ENCODE results near the gene MFAP3L.

Gene MFAP3L

DNA sequence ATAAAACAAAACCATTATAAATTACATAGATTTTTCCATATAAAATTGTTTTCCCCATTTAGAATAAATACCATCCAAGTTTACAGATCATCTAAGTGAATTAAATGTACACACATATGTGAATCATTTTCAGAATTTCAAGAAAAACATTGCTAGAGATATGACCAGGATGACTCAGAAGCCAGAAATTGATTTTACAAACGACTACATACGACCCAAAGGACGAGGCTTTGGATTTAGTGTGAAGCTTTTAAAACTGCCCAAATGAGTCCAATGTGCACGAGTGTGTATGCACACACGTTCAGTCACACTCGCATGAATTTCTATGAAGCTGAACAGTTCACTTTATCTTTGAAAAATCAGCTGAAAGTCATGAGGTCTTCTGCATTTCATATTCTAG is 37.9 kb downstream of the MFAP3L start:
- no peaks in the 10 kb centered on the region for H3K36me3 ChIP-seq
- H3K9ac ChIP-seq = no peak overlapping the region
- H3K9me3 ChIP-seq = no peaks in the 10 kb centered on the region
- H3K4me1 ChIP-seq = no peaks in the 10 kb centered on the region
- H3K4me2 ChIP-seq = no peak overlapping the region
- H3K27me3 ChIP-seq = no peaks in the 10 kb centered on the region
- no peak overlapping the region for H3K27ac ChIP-seq
- H4K20me1 ChIP-seq = no peaks in the 10 kb centered on the region
- no peak overlapping the region for H3K4me3 ChIP-seq
- TF ChIP-seq Cebpa-rat (IDR thresholded peaks at IDR 0.05) = no peak

DNA sequence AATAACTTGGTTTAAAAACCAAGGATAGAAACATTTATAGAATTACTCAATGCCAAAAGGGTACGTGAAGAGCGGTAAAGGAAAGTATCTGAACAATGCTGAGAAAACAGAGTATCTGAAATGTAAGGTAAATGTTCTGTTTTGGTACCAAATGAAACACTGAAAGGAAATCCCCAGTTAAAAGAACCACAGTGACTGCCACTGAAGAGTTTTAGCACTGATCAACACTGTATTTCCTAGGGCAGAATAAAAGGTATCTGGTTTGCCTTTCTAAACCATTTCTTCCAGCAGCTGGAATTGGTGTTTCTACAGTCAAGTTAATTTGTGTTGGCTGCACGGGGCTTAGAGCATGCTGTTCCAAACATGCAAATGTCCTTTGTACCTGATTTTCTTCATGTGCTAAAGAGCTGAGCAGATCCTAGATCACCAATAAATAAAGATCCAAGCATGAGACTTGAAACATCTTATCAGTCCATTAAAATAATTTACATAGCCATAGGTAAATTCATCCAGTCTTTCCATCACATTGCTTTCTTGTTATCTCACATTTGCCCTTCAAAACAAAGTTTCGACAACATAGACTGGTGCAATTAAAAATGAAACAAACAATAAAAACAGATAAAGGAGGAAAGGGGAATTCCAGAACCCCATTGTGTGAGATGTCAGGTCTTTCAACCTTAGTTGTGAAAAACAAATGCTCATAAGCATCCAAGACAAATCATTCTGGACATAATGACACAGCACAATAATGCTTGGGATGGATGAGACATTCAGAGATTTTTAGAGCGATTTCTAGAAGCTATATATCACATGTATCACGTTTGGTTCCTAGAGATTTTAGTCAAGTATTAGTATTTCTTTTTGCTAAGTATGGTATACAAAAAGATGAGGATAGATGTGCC is 38.6 kb downstream of the MFAP3L start:
- Histone ChIP-seq H3K36me3 (no peaks in the 10 kb centered on the region), H4K20me1 (no peaks in the 10 kb centered on the region), H3K9ac (no peak overlapping the region), H3K9me3 (no peaks in the 10 kb centered on the region), H3K27ac (no peak overlapping the region), H3K4me2 (no peak overlapping the region), H3K4me3 (no peak overlapping the region), H3K27me3 (no peaks in the 10 kb centered on the region), H3K4me1 (no peaks in the 10 kb centered on the region)
- no peak for TF ChIP-seq Cebpa-rat (IDR thresholded peaks at IDR 0.05)

DNA sequence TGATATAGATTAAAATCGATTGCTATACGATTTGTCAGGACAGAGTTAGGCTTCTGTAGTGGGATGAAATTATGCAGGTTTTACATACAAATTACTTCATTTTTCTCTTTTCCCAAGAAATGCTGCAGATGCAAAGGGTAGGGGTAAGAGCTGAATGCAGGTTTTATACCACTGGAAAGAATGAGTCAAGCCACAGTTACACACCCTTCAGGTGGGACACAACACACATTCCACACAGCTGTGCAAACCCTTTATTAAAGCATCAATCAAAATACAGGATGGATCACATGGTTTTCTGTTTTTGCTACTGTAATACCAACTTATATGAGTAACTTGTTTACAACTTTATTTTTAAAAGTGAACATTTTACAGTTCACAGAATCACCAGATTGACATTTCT is 39.8 kb downstream of the MFAP3L start:
- no peak overlapping the region for H3K27ac ChIP-seq
- H3K4me3 ChIP-seq = no peak overlapping the region
- H4K20me1 ChIP-seq = no peaks in the 10 kb centered on the region
- H3K4me1 ChIP-seq = no peaks in the 10 kb centered on the region
- no peak for TF ChIP-seq Cebpa-rat (IDR thresholded peaks at IDR 0.05)
- no peak overlapping the region for H3K4me2 ChIP-seq
- no peak overlapping the region for H3K9ac ChIP-seq
- H3K9me3 ChIP-seq = no peaks in the 10 kb centered on the region
- no peaks in the 10 kb centered on the region for H3K27me3 ChIP-seq
- H3K36me3 ChIP-seq = no peaks in the 10 kb centered on the region

DNA sequence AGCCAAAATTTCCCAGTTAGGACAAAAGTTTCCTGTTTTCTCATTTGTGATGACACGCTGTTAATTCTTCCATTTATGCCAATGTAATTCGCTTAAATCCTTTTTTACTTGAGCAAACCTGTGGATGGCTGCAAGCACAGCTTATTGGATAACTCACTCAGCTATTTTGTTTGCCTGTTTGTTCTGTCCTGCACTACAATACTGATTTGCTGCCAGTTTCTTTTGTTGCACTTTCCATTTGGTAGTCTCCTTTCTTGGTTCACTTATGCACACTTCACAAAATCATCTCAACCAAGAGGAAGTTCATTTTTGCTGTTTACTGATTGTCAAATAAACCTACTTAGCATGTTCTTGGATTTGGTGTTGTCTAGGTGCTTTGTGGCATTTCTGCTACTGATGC is 40.3 kb downstream of the MFAP3L start:
- Histone ChIP-seq H3K4me1 (no peaks in the 10 kb centered on the region), H3K9ac (no peak overlapping the region), H3K27ac (no peak overlapping the region), H4K20me1 (no peaks in the 10 kb centered on the region), H3K4me3 (no peak overlapping the region), H3K27me3 (no peaks in the 10 kb centered on the region), H3K9me3 (no peaks in the 10 kb centered on the region), H3K36me3 (no peaks in the 10 kb centered on the region), H3K4me2 (no peak overlapping the region)
- TF ChIP-seq Cebpa-rat (IDR thresholded peaks at IDR 0.05) = no peak

DNA sequence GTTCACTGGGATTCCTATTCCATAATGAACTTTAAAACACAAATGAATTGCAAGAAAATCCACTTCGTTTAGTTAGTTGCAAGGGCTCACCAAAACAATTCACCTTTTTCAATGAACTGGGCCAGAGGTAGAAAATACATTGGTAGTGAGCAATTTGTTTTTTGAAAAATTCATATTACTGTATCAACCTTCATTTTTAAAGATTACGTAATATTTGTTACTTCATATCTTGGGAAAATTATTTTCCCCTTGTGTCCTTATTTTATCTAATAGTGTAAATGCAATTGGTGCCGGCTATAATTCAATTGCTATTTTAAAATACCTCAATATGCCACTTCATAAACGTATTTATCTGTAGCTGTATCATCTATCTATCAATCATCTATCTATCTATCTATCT is 41.5 kb downstream of the MFAP3L start:
- no peaks in the 10 kb centered on the region for H3K4me1 ChIP-seq
- no peak overlapping the region for H3K27ac ChIP-seq
- H3K4me2 ChIP-seq = no peak overlapping the region
- TF ChIP-seq Cebpa-rat (IDR thresholded peaks at IDR 0.05) = no peak; the same call in 1 of the 2 replicates
- no peak overlapping the region for H3K4me3 ChIP-seq
- H3K9ac ChIP-seq = no peak overlapping the region
- H3K27me3 ChIP-seq = no peaks in the 10 kb centered on the region
- no peaks in the 10 kb centered on the region for H3K36me3 ChIP-seq
- no peaks in the 10 kb centered on the region for H3K9me3 ChIP-seq
- no peaks in the 10 kb centered on the region for H4K20me1 ChIP-seq

DNA sequence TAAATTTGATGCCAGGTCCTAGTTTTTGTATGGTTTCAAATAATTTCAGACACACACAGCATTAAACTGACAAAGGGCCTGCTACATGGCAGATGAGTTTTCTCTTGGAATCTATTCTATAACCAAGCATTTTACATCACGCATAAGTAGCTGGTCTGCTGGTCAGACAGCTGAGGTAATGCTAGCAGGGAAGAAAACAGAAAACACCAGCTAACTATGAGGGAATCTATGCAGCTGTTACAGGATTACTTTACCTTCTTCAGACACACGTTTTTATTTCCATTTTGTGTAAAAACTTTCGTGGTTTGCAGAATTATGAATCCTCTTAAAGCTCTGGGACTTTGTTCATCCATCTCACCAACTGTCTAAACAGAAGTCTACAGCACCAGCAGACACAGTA is 42.0 kb downstream of the MFAP3L start:
- H3K4me3 ChIP-seq = no peak overlapping the region
- H3K27ac ChIP-seq = no peak overlapping the region
- H3K9ac ChIP-seq = no peak overlapping the region
- H3K27me3 ChIP-seq = no peaks in the 10 kb centered on the region
- no peak for TF ChIP-seq Cebpa-rat (IDR thresholded peaks at IDR 0.05)
- no peak overlapping the region for H3K4me2 ChIP-seq
- H3K36me3 ChIP-seq = no peaks in the 10 kb centered on the region
- no peaks in the 10 kb centered on the region for H4K20me1 ChIP-seq
- H3K9me3 ChIP-seq = no peaks in the 10 kb centered on the region
- H3K4me1 ChIP-seq = no peaks in the 10 kb centered on the region

DNA sequence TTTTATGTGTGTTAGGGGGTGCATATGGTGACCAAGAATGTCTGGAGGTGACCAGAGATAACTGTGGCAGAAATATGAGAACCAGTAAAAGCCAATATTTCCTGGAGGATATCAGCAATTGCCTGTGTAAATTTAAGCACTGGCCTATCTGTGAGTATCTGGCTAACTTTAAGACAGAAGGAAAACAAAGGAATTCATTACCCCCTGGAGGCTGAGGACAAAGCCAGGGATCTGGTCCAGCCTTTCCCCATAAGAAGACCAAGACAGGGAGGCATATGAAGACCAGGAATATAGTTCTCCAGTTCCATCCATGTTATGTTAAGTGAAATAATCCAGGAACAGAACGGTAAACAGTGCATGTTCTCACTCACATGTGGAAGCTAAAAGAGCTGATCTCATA is 49.2 kb downstream of the MFAP3L start:
- no peak overlapping the region for H3K27ac ChIP-seq
- no peak for TF ChIP-seq Cebpa-rat (IDR thresholded peaks at IDR 0.05)

DNA sequence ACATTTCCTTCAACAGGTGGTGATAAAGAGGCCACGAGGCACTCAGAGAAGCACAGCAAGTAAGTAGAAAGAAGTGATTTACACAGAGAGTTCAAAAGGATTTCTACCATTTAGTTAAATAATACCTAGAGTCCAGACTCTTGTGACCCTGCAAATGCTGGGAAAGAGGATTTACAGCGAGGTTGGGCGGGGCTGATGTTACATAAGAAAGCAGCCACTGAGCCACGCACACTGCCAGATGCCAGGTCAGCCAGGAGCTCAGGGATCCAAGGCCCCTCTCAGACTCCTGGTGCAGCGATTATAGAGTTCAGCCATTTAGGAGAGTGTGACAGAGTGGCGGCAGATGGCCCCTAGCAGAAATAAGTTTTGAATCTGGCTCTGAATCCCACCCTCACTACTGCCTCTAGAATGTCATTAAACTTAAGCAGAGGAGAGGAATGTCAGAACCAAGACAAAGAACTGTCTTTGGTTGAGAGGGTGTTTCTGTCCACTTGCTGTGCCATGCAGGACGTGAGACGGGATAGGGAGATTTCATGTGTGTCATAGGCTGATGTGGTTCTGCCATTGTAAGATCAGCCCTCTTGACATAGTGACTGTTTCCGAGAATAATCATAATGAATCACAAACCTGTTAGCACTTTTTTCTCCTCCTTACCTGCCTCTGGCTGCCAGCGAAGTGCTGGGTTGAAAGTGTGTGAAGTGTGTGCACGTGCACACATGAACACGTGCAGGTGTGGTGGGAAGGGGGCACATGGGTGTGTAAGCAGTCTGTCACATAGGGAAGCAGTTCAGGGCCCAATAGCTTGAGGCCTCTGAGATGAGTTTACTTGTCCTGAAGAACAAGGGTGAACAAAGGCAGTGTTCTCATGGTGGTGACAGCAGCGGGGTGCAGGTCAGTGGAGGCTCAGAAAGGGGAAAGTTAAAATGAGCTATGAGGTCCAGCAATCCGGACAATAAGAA is 50.1 kb downstream of the MFAP3L start:
- no peak for TF ChIP-seq Cebpa-rat (IDR thresholded peaks at IDR 0.05)
- Histone ChIP-seq H3K9ac (no peak overlapping the region), H3K9me3 (no peaks in the 10 kb centered on the region), H3K4me3 (no peak overlapping the region), H3K27ac (no peak overlapping the region), H3K4me1 (no peaks in the 10 kb centered on the region), H3K4me2 (no peak overlapping the region), H3K27me3 (no peaks in the 10 kb centered on the region), H3K36me3 (no peaks in the 10 kb centered on the region), H4K20me1 (no peaks in the 10 kb centered on the region)

More for the DNA sequence above, 49.2 kb downstream of the MFAP3L start:
- no peaks in the 10 kb centered on the region for H4K20me1 ChIP-seq
- no peak overlapping the region for H3K9ac ChIP-seq
- H3K4me3 ChIP-seq = no peak overlapping the region
- H3K36me3 ChIP-seq = no peaks in the 10 kb centered on the region
- H3K4me1 ChIP-seq = no peaks in the 10 kb centered on the region
- no peaks in the 10 kb centered on the region for H3K9me3 ChIP-seq
- no peak overlapping the region for H3K4me2 ChIP-seq
- H3K27me3 ChIP-seq = no peaks in the 10 kb centered on the region

DNA sequence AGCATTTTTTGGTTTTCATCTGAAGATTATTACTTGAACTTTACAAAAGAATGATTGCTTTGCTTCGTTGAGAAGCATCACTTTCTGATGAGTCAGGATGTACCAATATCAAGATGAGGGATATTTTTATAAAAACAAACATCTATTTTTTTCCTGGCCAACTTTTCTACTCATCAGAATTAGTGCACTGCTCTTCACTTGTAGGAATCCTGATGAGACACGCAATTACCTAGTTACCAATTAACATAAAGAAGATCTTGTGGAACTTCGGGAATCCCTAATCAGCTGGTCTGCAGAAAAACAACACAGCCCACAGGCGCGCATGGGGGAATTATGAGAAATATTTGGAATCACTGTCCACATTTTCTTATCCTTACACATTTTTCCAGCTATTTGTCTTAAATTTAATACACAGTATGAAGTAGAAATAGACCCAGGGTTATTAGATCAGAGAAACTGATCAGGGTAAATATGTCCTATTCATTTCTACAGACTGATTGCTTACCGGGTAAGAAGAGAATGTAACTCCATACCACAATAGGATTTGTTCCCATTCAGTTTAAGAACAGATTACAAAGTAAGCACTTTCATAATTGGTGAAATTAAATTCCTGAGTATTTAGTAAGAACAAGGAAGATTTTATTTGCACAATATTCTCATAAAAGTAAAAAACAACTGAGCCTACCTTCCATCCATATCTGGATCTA is 50.9 kb downstream of the MFAP3L start:
- no peak overlapping the region for H3K9ac ChIP-seq
- no peak overlapping the region for H3K27ac ChIP-seq
- H3K36me3 ChIP-seq = no peaks in the 10 kb centered on the region
- H3K4me1 ChIP-seq = no peaks in the 10 kb centered on the region
- H3K4me3 ChIP-seq = no peak overlapping the region
- H3K27me3 ChIP-seq = no peaks in the 10 kb centered on the region
- H4K20me1 ChIP-seq = no peaks in the 10 kb centered on the region
- TF ChIP-seq Cebpa-rat (IDR thresholded peaks at IDR 0.05) = no peak
- no peak overlapping the region for H3K4me2 ChIP-seq
- no peaks in the 10 kb centered on the region for H3K9me3 ChIP-seq

Measured in BLaER1 (cell line).